Gastrocnemius medialis (tissue), 4 donors: ENCODE data around the gene HMX3. TPM values are rescaled to one million over a fixed set of nuclear protein-coding genes. Genes with fewer than 3 reads are reported as not detected.

Source experiments
- ATAC-seq, 2 donors: fragments of 150-250 bp; one replicate each; pipeline ENCODE4 v1.9.1; 2016
- DNase-seq, 2 donors: peaks; one replicate each; pipeline ENCODE4 v3.0.0-alpha.2; 2019
- H3K27ac ChIP-seq, 4 donors: fragments of 200-600 bp; sonication (generic); 1 replicate in 1 of 4; 2 replicates in 3 of 4; pipeline ENCODE4 v1.5.1; 2016 to 2018; ENCODE audit warnings: mild to moderate bottlenecking in 2 of 4, moderate library complexity in 1 of 4
- H3K27me3 ChIP-seq, 3 donors: fragments of 200-600 bp; sonication (generic) in 2 of 3; 1 replicate in 1 of 3; 2 replicates in 2 of 3; pipeline versions ENCODE4 v1.5.1 to v1.6.0; 2016 to 2019; ENCODE audit warnings: mild to moderate bottlenecking in 1 of 3, moderate library complexity in 1 of 3
- H3K36me3 ChIP-seq, 2 donors: fragments of 200-600 bp; sonication (generic) in 1 of 2; one replicate each; pipeline ENCODE4 v1.5.1; 2017 to 2018
- H3K4me1 ChIP-seq, 2 donors: fragments of 200-600 bp; sonication (generic) in 1 of 2; one replicate each; pipeline ENCODE4 v1.5.1; 2016 to 2017; ENCODE audit warnings: mild to moderate bottlenecking in 2 of 2
- H3K4me3 ChIP-seq, 4 donors: fragments of 200-600 bp; sonication (generic) in 3 of 4; 1 replicate in 1 of 4; 2 replicates in 3 of 4; pipeline ENCODE4 v1.5.1; 2016 to 2019; ENCODE audit warnings: mild to moderate bottlenecking in 2 of 4
- H3K9me3 ChIP-seq, 3 donors: fragments of 200-600 bp; sonication (generic) in 2 of 3; 1 replicate in 1 of 3; 2 replicates in 2 of 3; pipeline ENCODE4 v1.5.1; 2016 to 2019
- POLR2A ChIP-seq, 2 donors: fragments of 450-650 bp; IDR thresholded peaks; one replicate each; pipeline ENCODE4 v1.6.1; 2017; ENCODE audit warnings: antibody characterized with exemption in 2 of 2, mild to moderate bottlenecking in 2 of 2, moderate library complexity in 2 of 2
- in situ Hi-C, 4 donors: fragments of 200-750 bp; cut with MboI; loops; one replicate each; pipeline versions ENCODE4 v1.15.0 to v1.8.0; 2017; ENCODE audit warnings: low sequenced_read_pairs in 4 of 4
- intact Hi-C: fragments of 100-400 bp; cut with DNase I; formaldehyde crosslinking; loops from one replicate; pipeline ENCODE4 v1.15.1; 2023; ENCODE audit warnings: low total_unique reads
- total RNA-seq, 4 donors: library from RNA; depleted of rRNA; stranded (reverse); fragments of >200 nt; gene quantifications; one replicate each; pipeline versions ENCODE4 v1.1.0 to v1.2.3, GENCODE V29; 2016
- TF ChIP-seq, protein P1 (sequence below), 5 experiments: fragments of 450-650 bp in 3 of 5; fragments of 200-600 bp in 2 of 5; sonication (generic) in 2 of 5; IDR thresholded peaks in 4 of 5; conservative IDR thresholded peaks in 1 of 5; 1 replicate in 4 of 5; 2 replicates in 1 of 5; pipeline ENCODE4 v1.5.1; 2016 to 2019; ENCODE audit warnings: antibody characterized with exemption in 5 of 5, mild to moderate bottlenecking in 3 of 5, moderate library complexity in 3 of 5

Gene HMX3
- total RNA-seq, 4 donors from 2014 or later: not detected

DNA sequence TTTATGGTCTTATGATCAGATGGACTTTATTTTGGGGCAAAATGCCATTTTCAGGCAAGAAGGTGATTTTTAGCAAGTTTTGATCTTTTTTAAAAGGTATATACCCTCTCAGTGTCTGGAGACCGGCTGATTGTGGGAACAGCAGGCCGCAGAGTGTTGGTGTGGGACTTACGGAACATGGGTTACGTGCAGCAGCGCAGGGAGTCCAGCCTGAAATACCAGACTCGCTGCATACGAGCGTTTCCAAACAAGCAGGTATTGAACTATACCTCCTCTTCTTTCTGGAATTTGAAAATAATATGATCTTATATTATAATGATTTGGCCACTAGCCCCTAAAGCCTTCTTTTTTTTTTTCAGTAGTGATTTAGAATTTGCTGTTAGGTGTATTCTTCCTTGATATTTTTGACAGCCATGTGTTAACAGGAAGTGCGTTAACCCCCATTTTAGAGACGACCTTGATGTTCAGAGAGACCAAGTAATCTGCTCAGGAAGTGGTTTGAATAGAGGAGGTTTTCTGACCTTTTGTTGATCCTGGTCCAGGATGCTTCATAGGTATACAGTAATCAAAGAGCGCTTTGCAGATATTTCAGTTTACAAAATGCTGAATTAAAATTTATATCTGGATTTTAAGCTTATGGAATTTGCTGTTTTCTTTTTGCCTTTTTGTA is 24.7 kb downstream of the HMX3 start:
- DNase-seq: no peak
- Histone ChIP-seq H3K9me3 (no peaks in the 10 kb centered on the region), H3K27ac (no peak overlapping the region), H3K27me3 (no peaks in the 10 kb centered on the region), H3K4me1 (peaks cover 8 to 13% of the 10 kb centered on the region in 2 donors), H3K36me3 (peaks cover 6 to 54% of the 10 kb centered on the region in 2 donors), H3K4me3 (no peak overlapping the region)
- in situ Hi-C loops: loop anchor here in 1 of 4 donors (25.0 kb wide), 1 partner anchor 198 kb away; the partner anchor contains the start of gene C10orf88
- intact Hi-C loops: no loop called here
- no peak for ATAC-seq
- TF ChIP-seq, protein P1, sequence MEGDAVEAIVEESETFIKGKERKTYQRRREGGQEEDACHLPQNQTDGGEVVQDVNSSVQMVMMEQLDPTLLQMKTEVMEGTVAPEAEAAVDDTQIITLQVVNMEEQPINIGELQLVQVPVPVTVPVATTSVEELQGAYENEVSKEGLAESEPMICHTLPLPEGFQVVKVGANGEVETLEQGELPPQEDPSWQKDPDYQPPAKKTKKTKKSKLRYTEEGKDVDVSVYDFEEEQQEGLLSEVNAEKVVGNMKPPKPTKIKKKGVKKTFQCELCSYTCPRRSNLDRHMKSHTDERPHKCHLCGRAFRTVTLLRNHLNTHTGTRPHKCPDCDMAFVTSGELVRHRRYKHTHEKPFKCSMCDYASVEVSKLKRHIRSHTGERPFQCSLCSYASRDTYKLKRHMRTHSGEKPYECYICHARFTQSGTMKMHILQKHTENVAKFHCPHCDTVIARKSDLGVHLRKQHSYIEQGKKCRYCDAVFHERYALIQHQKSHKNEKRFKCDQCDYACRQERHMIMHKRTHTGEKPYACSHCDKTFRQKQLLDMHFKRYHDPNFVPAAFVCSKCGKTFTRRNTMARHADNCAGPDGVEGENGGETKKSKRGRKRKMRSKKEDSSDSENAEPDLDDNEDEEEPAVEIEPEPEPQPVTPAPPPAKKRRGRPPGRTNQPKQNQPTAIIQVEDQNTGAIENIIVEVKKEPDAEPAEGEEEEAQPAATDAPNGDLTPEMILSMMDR (IDR thresholded peaks at IDR 0.05 in 4 of 5, conservative IDR thresholded peaks at IDR 0.05 in 1 of 5): no peak
- TF ChIP-seq POLR2A (IDR thresholded peaks at IDR 0.05): no peak

DNA sequence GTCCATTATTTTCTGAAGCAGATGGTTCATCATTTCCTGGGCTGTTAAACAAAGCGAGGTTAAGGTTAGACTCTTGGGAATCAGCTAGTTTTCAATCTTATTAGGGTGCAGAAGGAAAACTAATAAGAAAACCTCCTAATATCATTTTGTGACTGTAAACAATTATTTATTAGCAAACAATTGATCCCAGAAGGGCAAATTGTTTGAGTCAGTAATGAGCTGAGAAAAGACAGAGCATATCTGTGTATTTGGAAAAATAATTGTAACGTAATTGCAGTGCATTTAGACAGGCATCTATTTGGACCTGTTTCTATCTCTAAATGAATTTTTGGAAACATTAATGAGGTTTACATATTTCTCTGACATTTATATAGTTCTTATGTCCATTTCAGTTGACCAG is 28.5 kb downstream of the HMX3 start:
- ATAC-seq (no peak), DNase-seq (no peak)
- no peaks in the 10 kb centered on the region for H3K27me3 ChIP-seq
- no peak overlapping the region for H3K27ac ChIP-seq
- TF ChIP-seq POLR2A (IDR thresholded peaks at IDR 0.05): no peak
- TF ChIP-seq, protein P1 (IDR thresholded peaks at IDR 0.05 in 4 of 5, conservative IDR thresholded peaks at IDR 0.05 in 1 of 5): no peak
- H3K9me3 ChIP-seq: no peaks in the 10 kb centered on the region
- intact Hi-C loops (no loop called here), in situ Hi-C loops (loop anchor here in 1 of 4 donors (25.0 kb wide), 1 partner anchor 202 kb away; the partner anchor contains the start of gene C10orf88)
- no peaks in the 10 kb centered on the region for H3K4me1 ChIP-seq
- H3K36me3 ChIP-seq: peaks cover 6 to 39% of the 10 kb centered on the region in 2 donors
- H3K4me3 ChIP-seq: no peak overlapping the region

DNA sequence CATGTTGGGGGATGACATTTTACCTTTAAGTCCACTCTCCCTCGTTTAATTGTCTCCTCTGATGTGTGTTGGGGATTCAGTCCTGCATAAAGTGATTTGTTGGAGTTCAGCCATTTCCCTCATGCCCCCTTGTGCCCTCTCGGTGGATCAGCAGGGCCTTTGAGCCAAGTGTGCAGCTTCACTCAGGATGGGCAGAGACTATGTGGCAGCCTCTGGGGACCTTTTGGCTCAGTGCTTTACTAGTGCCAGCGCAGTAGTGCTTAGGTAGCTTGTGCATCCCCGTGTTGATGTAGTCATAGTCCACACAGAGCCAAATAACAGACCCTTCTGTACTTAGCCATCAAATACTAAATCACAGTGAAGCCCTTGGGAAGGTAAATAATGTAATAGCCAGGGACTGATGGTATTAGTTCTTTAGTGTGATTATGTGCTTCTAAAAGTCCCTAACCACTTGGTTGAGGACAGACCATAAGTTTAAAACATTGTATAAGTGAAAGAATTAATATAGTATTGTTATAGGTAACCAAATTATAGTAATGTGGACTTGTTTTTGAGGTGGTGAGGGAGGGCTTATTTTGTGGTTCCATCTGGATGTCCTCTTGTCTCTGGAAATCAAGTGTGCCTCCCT is 29.8 kb downstream of the HMX3 start:
- Histone ChIP-seq H3K4me1 (no peaks in the 10 kb centered on the region), H3K4me3 (no peak overlapping the region), H3K9me3 (no peaks in the 10 kb centered on the region), H3K36me3 (peaks cover 6 to 39% of the 10 kb centered on the region in 2 donors), H3K27ac (no peak overlapping the region), H3K27me3 (no peaks in the 10 kb centered on the region)
- ATAC-seq (no peak), DNase-seq (no peak)
- intact Hi-C loops (no loop called here), in situ Hi-C loops (loop anchor here in 1 of 4 donors (25.0 kb wide), 1 partner anchor 203 kb away; the partner anchor contains the start of gene C10orf88)
- TF ChIP-seq, protein P1 (IDR thresholded peaks at IDR 0.05 in 4 of 5, conservative IDR thresholded peaks at IDR 0.05 in 1 of 5): no peak
- TF ChIP-seq POLR2A (IDR thresholded peaks at IDR 0.05): no peak

DNA sequence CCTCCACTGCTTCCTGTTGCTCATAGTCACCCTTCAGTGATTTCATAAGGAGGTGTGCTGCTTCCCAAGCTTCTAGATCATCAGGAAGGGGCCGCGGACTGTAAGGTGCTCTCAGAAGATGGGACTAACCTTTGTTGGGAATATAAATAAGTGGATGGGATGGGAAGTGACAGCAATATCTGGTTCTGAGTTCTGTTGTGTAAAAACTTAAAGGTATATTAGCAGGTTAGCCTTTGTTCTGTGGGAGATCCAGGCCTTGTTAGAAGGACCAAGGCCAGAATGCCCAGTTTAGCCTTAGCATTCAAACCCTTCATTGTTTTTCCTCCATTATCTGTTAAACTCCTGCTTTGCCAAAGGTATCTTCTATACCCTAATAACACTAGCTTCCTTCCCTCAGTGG is 30.8 kb downstream of the HMX3 start:
- H3K36me3 ChIP-seq: peaks cover 6 to 33% of the 10 kb centered on the region in 2 donors
- H3K9me3 ChIP-seq: no peaks in the 10 kb centered on the region
- TF ChIP-seq, protein P1 (IDR thresholded peaks at IDR 0.05 in 4 of 5, conservative IDR thresholded peaks at IDR 0.05 in 1 of 5): no peak
- no peak for TF ChIP-seq POLR2A (IDR thresholded peaks at IDR 0.05)
- no peak overlapping the region for H3K4me3 ChIP-seq
- in situ Hi-C loops (loop anchor here in 1 of 4 donors (25.0 kb wide), 1 partner anchor 204 kb away; the partner anchor contains the start of gene C10orf88), intact Hi-C loops (no loop called here)
- no peaks in the 10 kb centered on the region for H3K4me1 ChIP-seq
- ATAC-seq (no peak), DNase-seq (no peak)
- H3K27ac ChIP-seq: no peak overlapping the region
- no peaks in the 10 kb centered on the region for H3K27me3 ChIP-seq
